HG03432 (cell line): ENCODE results near the gene MMP3.

Experiments used
- ATAC-seq: cut with Tn5 transposase; IDR thresholded peaks from one replicate; pipeline ENCODE4 v1.9.1; 2021; ENCODE audit warnings: mild to moderate bottlenecking, moderate library complexity; ENCODE audit not compliant: unreplicated experiment

MMP3 gene

GRCh38 chr11:102792604-102793003 is 50.8 kb downstream of the MMP3 start:
- no peak for ATAC-seq

GRCh38 chr11:102791271-102792036 is 52.0 kb downstream of the MMP3 start:
- no peak for ATAC-seq

- no peak for ATAC-seq
Measured at GRCh38 chr11:102788334-102788995, 54.9 kb downstream of the MMP3 start.
